Measurements from ENCODE around the gene DCC.
A peak's percentile ranks its signal among the peaks of the same experiment; 100 is the strongest.

DCC gene

DNA sequence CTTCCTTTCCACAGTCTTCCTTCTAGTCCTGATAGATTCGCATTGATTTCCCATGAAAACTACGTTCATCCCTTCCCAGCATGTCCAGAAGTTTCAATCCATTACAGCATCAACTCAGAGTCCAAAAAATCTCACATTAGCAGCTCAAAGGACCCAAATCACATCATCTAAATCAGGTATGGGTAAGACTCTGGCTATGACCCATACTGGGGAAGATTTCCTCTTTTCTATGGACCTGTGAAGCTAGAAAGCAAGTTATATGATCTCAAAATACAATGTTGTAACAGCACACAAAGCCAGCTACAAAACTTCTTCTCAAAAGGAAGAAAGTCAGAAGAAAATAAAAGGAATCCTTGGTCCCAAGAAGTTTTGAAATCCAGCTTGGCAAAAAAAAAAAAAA, 5.7 kb upstream of the DCC start:
- ATAC-seq (ENCODE audit: low read depth) (no peak), DNase-seq (ENCODE audit: low spot score) (no peak)
- Histone ChIP-seq H3K4me3 (ENCODE audit: severe bottlenecking) (no peak overlapping the region), H3K27ac (ENCODE audit: poor library complexity, severe bottlenecking) (no peak overlapping the region), H3K9me3 (ENCODE audit: severe bottlenecking) (no peaks in the 10 kb centered on the region), H3K36me3 (ENCODE audit: low read depth) (no peaks in the 10 kb centered on the region), H3K27me3 (ENCODE audit: insufficient read depth, poor library complexity, severe bottlenecking) (peaks cover 7% of the 10 kb centered on the region), H3K4me1 (ENCODE audit: insufficient read depth, poor library complexity, severe bottlenecking) (no peaks in the 10 kb centered on the region)
- TF ChIP-seq CTCF (IDR thresholded peaks at IDR 0.05; ENCODE audit: poor library complexity, severe bottlenecking) = no peak

DNA sequence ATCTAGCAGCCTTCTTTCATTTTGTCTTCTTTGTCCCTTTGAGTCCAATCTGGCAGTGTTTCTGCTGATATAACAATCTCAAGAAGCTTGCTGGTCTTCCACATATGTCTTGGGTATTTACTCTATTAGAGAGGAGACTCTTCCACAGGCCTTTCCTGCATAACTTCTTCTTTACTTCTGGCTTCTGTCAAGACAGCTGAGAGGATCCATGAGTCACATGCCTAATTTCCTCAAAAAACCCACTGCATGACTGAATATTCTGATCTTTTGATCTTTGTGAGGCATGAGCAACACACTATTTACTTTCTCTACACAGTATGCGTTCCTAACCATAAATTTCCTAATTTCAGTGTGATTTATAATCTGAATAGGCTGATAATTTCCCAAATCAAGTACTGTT, 5.1 kb upstream of the DCC start:
- Histone ChIP-seq H3K4me3 (ENCODE audit: severe bottlenecking) (no peak overlapping the region), H3K4me1 (ENCODE audit: insufficient read depth, poor library complexity, severe bottlenecking) (no peaks in the 10 kb centered on the region), H3K27ac (ENCODE audit: poor library complexity, severe bottlenecking) (no peak overlapping the region), H3K27me3 (ENCODE audit: insufficient read depth, poor library complexity, severe bottlenecking) (peaks cover 13% of the 10 kb centered on the region), H3K36me3 (ENCODE audit: low read depth) (no peaks in the 10 kb centered on the region), H3K9me3 (ENCODE audit: severe bottlenecking) (no peaks in the 10 kb centered on the region)
- TF ChIP-seq CTCF (IDR thresholded peaks at IDR 0.05; ENCODE audit: poor library complexity, severe bottlenecking) = no peak
- ATAC-seq (ENCODE audit: low read depth) (no peak), DNase-seq (ENCODE audit: low spot score) (no peak)

DNA sequence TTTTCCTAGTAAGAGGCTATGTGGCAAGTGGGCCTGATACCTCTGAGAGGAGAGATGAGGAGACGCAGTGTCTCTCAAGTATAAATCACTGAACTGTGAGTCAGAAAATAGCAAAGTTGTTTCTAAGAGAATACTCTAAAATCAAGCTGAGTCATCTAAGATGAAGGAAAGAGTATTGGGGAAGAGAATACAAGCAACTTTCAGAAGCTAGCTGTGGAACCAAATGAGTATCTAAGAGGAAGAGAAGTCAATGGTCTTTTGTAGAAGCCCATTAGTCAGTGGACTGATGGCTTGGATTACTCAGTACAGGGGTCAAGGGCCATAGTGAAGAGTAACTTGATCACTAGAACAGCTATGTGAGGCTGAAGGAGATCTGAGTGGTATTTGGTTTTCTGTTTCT, 2.7 kb upstream of the DCC start:
- ATAC-seq (ENCODE audit: low read depth) (peak; percentile 19; the same call in 1 of the 3 replicates), DNase-seq (ENCODE audit: low spot score) (no peak)
- no peak for TF ChIP-seq CTCF (IDR thresholded peaks at IDR 0.05; ENCODE audit: poor library complexity, severe bottlenecking)

DNA sequence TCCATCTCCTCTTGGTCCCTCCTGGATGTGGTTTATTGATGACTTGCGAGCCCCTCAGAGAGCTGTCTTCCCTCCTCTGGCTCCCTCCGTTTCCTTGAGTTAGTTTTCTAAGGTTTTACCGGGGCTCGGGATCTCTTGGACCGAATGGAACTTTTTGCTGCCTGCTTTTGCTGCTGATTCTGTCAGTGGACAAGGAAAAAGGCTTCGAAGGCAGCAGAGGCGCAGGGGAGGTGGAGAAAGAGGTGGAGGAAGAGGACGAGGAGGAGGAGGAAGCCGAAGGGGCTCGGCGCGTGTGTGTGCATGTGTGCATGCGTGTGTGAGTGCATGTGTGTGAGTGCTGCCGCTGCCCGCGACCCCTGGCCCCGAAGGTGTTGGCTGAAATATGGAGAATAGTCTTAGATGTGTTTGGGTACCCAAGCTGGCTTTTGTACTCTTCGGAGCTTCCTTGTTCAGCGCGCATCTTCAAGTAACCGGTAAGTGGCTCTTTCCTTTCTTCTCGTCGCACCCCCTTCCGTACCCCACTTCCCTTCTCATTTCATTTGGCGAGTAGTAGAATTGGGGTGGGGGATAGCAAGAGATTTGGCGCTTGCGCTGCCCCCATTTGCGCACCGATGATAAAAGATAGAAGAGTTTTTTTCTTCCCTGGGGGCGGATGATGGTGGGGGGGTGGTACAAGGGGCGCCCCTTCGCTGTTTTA, 557 bp downstream of the DCC start:
- DNase-seq (ENCODE audit: low spot score) (no peak), ATAC-seq (ENCODE audit: low read depth) (no peak)
- H3K27me3 ChIP-seq (ENCODE audit: insufficient read depth, poor library complexity, severe bottlenecking) = peaks cover 52% of the 10 kb centered on the region
- TF ChIP-seq CTCF (IDR thresholded peaks at IDR 0.05; ENCODE audit: poor library complexity, severe bottlenecking) = no peak
- no peaks in the 10 kb centered on the region for H3K36me3 ChIP-seq (ENCODE audit: low read depth)
- no peaks in the 10 kb centered on the region for H3K9me3 ChIP-seq (ENCODE audit: severe bottlenecking)
- no peaks in the 10 kb centered on the region for H3K4me1 ChIP-seq (ENCODE audit: insufficient read depth, poor library complexity, severe bottlenecking)
- no peak overlapping the region for H3K27ac ChIP-seq (ENCODE audit: poor library complexity, severe bottlenecking)
- H3K4me3 ChIP-seq (ENCODE audit: severe bottlenecking) = no peak overlapping the region

More for the DNA sequence above, 2.7 kb upstream of the DCC start:
- Histone ChIP-seq H3K27me3 (ENCODE audit: insufficient read depth, poor library complexity, severe bottlenecking) (peaks cover 36% of the 10 kb centered on the region), H3K27ac (ENCODE audit: poor library complexity, severe bottlenecking) (no peak overlapping the region), H3K4me1 (ENCODE audit: insufficient read depth, poor library complexity, severe bottlenecking) (no peaks in the 10 kb centered on the region), H3K4me3 (ENCODE audit: severe bottlenecking) (no peak overlapping the region), H3K36me3 (ENCODE audit: low read depth) (no peaks in the 10 kb centered on the region), H3K9me3 (ENCODE audit: severe bottlenecking) (no peaks in the 10 kb centered on the region)

DNA sequence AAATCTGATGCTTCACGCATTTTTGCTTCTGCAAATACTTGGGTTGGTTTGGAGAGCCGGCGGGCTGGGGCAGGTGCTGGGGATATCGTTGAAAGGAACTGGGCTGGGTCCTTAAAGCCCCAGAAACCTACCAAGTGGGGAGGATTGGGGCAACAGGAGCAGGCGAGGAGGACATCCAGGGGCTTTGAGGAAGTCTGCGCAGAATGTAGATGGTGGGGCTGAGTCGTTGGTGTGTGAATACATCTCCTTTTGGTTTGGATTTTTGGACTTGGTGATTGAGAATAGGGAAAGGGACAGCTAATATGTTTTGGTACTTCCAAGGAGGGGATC, 1.1 kb downstream of the DCC start:
- no peak for ATAC-seq (ENCODE audit: low read depth)
- TF ChIP-seq CTCF (IDR thresholded peaks at IDR 0.05; ENCODE audit: poor library complexity, severe bottlenecking) = no peak
- Histone ChIP-seq H3K4me1 (ENCODE audit: insufficient read depth, poor library complexity, severe bottlenecking) (no peaks in the 10 kb centered on the region), H3K27me3 (ENCODE audit: insufficient read depth, poor library complexity, severe bottlenecking) (peaks cover 56% of the 10 kb centered on the region), H3K36me3 (ENCODE audit: low read depth) (no peaks in the 10 kb centered on the region), H3K9me3 (ENCODE audit: severe bottlenecking) (no peaks in the 10 kb centered on the region), H3K4me3 (ENCODE audit: severe bottlenecking) (no peak overlapping the region), H3K27ac (ENCODE audit: poor library complexity, severe bottlenecking) (no peak overlapping the region)
- no peak for DNase-seq (ENCODE audit: low spot score)
